GM13976 (cell line): Measurements from ENCODE around the gene SMIM13.
"Not testable (repeated sequence)": the region's sequence is repeated elsewhere in the genome, so short reads cannot be mapped to it uniquely, and the experiment has no call there.

ENCODE experiments used
- DNase-seq: peaks from one replicate; pipeline ENCODE4 v3.0.0; 2012; ENCODE audit warnings: low spot score
- in situ Hi-C: fragments of 300-500 bp; cut with MboI; formaldehyde crosslinking; loops from one replicate; pipeline ENCODE4 v1.12.0; 2022; ENCODE audit warnings: low sequenced_read_pairs, mixed read lengths, inconsistent platforms; ENCODE audit not compliant: unreplicated experiment
- TF ChIP-seq, protein P1 (sequence below): IDR thresholded peaks from 2 replicates; pipeline ENCODE4 v1.5.1; 2012; ENCODE audit warnings: borderline replicate concordance, mild to moderate bottlenecking; ENCODE audit not compliant: insufficient read depth; ENCODE audit errors: extremely low read depth, missing control alignments, control extremely low read depth

SMIM13 gene

DNA sequence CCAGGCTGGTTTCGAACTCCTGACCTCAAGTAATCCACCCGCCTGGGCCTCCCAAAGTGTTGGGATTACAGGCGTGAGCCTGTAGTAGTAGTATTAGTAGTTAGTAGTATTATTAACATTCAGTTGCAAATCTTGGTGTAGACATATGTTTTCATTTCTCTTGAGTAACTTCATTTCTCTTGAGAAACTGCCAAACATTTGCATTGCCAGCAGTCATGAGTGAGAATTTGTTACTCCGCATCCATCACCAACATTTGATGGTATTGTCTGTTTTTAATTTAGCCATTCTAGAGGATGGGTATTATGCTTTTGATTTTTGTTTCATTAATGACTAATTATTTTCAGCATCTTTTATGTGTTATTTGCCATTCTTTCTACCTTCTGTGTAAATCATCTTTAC, 19.4 kb downstream of the SMIM13 start:
- TF ChIP-seq, protein P1, sequence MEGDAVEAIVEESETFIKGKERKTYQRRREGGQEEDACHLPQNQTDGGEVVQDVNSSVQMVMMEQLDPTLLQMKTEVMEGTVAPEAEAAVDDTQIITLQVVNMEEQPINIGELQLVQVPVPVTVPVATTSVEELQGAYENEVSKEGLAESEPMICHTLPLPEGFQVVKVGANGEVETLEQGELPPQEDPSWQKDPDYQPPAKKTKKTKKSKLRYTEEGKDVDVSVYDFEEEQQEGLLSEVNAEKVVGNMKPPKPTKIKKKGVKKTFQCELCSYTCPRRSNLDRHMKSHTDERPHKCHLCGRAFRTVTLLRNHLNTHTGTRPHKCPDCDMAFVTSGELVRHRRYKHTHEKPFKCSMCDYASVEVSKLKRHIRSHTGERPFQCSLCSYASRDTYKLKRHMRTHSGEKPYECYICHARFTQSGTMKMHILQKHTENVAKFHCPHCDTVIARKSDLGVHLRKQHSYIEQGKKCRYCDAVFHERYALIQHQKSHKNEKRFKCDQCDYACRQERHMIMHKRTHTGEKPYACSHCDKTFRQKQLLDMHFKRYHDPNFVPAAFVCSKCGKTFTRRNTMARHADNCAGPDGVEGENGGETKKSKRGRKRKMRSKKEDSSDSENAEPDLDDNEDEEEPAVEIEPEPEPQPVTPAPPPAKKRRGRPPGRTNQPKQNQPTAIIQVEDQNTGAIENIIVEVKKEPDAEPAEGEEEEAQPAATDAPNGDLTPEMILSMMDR, result no peak
- in situ Hi-C loops, result no loop called here
- no peak for DNase-seq

DNA sequence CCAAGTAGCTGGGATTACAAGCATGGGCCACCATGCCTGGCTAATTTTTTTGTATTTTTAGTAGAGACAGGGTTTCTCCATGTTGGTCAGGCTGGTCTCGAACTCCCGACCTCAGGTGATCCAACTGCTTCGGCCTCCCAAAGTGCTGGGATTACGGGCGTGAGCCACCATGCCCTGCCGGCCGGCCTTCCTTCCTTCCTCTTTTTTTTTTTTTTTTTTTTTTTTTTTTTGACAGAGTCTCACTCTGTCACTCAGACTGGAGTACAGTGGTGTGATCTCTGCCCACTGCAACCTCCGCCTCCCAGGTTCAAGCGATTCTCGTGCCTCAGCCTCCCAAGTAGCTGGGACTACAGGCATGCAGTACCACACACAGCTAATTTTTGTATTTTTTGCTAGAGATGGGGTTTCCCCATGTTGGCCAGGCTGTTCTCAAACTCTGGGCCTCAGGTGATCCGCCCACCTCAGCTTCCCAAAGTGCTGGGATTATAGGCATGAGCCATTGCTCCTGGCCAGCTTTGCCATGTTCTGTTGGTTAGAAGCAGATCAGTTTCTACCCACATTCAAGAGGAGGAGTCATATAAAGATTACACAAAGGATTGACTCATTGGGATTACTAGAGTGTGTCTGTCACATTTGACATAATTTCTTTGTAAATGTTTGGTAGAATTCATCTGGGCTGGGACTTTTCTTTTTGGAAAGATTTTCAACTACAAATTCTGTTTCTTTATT, 22.3 kb downstream of the SMIM13 start:
- in situ Hi-C loops, result not testable (repeated sequence)
- DNase-seq, result peak; percentile 45

DNA sequence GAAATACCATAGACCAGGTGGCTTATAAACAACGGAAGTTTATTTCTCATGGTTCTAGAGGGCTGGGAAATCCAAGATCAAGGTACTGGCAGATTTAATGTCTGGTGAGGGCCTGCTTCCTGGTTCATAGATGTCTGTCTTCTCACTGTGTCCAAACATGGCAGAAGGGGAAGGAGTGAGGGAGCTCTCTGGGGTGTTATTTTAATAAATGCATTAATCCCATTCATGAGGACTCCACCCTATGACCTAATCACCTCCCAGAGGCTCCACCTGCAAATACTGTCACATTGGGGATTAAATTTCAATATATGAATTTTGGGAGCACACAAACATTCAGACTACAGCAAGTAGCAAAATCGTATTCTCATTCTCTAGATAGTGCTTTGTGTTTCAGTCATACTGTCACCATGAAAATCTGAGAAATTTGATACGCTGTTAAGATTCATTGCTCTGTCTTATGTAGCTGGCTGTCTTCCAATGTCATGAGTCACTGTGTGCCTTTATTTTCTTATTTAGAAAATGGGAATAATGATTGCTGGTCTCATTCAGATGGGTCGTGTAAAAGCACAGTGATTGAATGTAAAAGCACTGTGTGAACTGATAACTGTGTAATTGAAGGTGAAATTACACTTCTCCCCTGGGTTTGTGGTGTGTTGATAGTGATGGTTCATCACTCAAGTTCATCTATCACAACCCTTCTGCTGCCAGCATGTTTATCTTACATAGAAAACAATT, 26.8 kb downstream of the SMIM13 start:
- DNase-seq, result no peak
- TF ChIP-seq, protein P1, result no peak
- in situ Hi-C loops, result no loop called here

DNA sequence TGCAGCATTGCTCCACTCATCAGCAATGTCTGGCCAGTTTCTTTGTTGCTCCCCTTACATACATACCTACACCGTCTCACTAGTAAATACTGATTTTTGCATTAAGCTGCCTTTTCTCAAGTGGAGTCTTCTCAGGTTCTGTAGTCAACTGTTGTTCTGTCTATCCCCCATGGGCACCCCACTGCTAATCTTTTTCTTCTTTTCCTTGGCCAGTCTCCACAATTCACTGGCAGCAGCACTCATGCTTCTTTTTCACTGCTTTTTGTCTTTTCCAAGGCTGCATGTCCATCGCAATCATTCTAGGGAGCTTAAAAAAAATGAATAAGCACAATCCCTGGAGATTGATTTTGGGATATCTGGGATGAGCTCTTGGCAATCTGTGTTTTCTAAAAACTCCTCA, 28.2 kb downstream of the SMIM13 start:
- TF ChIP-seq, protein P1, result no peak
- no peak for DNase-seq
- in situ Hi-C loops, result no loop called here

DNA sequence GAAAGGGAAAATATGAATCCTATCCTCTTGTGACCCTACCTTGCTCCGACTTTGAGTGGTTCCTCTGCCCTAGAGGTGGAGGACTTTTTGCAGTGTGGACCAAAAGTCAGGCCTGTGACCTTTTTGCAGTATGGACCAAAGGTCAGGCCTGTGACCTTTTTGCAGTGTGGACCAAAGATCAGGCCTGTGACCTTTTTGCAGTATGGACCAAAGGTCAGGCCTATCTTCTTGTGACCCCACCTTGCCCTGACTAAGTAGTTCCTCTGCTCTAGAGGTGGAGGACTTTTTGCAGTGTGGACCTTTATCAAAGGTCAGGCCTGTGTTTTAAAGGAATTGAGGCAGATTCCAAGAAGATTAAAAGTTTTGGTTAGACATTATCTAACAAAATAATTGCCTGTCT, 28.7 kb downstream of the SMIM13 start:
- in situ Hi-C loops, result no loop called here
- TF ChIP-seq, protein P1, result no peak
- no peak for DNase-seq

DNA sequence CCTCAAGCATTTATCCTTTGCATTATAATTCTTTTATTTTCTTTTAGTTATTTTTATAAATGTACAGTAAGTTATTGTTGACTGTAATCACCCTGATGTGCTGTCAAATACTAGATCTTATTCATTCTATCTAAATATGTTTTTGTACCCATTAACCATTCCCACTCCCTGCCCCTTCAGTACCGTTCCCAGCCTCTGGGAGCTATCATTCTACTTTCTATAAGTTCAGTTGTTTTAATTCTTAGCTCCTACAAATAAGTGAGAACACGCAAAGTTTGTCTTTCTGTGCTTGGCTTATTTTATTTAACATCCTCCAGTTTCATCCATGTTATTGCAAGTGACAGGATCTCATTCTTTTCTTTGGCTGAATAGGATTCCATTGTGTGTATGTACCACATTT, 30.3 kb downstream of the SMIM13 start:
- TF ChIP-seq, protein P1, result no peak
- DNase-seq, result no peak
- in situ Hi-C loops, result no loop called here

DNA sequence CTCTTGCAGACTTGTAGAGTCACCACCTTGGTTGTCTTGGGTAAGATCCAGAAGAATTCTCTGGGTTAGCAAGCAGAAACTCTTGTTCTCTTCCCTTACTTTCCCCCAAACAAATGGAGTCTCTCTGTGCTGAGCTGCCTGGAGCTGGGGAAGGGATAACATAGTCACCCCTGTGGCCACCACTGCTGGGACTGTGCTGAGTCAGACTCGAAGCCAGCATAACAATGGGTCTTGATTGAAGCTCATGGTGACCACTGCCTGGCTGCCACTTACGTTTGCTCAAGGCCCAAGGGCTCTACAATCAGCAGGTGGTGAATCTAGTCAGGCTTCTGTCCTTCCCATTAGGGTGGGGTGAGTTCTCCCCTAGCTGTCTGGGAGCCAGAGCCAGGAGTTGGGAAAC, 33.2 kb downstream of the SMIM13 start:
- DNase-seq, result no peak
- TF ChIP-seq, protein P1, result no peak
- in situ Hi-C loops, result no loop called here
